H1 (cell line): ENCODE results near the gene ADRA2A.

Source experiments
- BRCA1 ChIP-seq: IDR thresholded peaks from 2 replicates; pipeline ENCODE4 v1.6.1; 2012; ENCODE audit warnings: low read depth, low read length, improper control_type of control experiment
- CEBPB ChIP-seq: IDR thresholded peaks from 2 replicates; pipeline ENCODE4 v1.6.1; 2012; ENCODE audit warnings: low read depth, low read length
- CTCF ChIP-seq, 3 experiments: IDR thresholded peaks; 1 replicate in 2 of 3; 2 replicates in 1 of 3; pipeline versions ENCODE4 v1.5.1 to v1.6.1; 2011; ENCODE audit warnings: low read length in 3 of 3, mild to moderate bottlenecking in 3 of 3, inconsistent platforms in 2 of 3, low read depth in 1 of 3, moderate library complexity in 1 of 3; ENCODE audit not compliant: insufficient read depth in 1 of 3; ENCODE audit errors: control extremely low read depth in 1 of 3
- JUND ChIP-seq: IDR thresholded peaks from 2 replicates; pipeline ENCODE4 v1.6.1; 2011; ENCODE audit warnings: mild to moderate bottlenecking, improper control_type of control experiment, low read length
- PHF8 ChIP-seq: fragments of 200-600 bp; sonication (generic); conservative IDR thresholded peaks from 2 replicates; pipeline ENCODE4 v1.7.1; 2012; ENCODE audit warnings: low read depth, mild to moderate bottlenecking, inconsistent platforms, low read length, moderate library complexity
- POLR2A ChIP-seq, 2 experiments: IDR thresholded peaks; 1 replicate in 1 of 2; 2 replicates in 1 of 2; pipeline ENCODE4 v1.6.1; 2011; ENCODE audit warnings: low read depth in 2 of 2, low read length in 2 of 2, mild to moderate bottlenecking in 2 of 2; ENCODE audit errors: control extremely low read depth in 1 of 2
- RFX5 ChIP-seq: IDR thresholded peaks from 2 replicates; pipeline ENCODE4 v1.6.1; 2011; ENCODE audit warnings: low read depth, low read length, improper control_type of control experiment, borderline replicate concordance
- SAP30 ChIP-seq: fragments of 300-600 bp; sonication (generic); IDR thresholded peaks from 2 replicates; pipeline ENCODE4 v1.7.1; 2012; ENCODE audit warnings: low read length, moderate library complexity, mild to moderate bottlenecking, inconsistent platforms; ENCODE audit not compliant: insufficient read depth, insufficient replicate concordance
- TBP ChIP-seq: IDR thresholded peaks from 2 replicates; pipeline ENCODE4 v1.6.1; 2011; ENCODE audit warnings: low read depth, low read length, improper control_type of control experiment
- TEAD4 ChIP-seq: IDR thresholded peaks from 2 replicates; pipeline ENCODE4 v1.6.1; 2012; ENCODE audit warnings: low read depth, low read length, inconsistent platforms, mixed read lengths

DNA sequence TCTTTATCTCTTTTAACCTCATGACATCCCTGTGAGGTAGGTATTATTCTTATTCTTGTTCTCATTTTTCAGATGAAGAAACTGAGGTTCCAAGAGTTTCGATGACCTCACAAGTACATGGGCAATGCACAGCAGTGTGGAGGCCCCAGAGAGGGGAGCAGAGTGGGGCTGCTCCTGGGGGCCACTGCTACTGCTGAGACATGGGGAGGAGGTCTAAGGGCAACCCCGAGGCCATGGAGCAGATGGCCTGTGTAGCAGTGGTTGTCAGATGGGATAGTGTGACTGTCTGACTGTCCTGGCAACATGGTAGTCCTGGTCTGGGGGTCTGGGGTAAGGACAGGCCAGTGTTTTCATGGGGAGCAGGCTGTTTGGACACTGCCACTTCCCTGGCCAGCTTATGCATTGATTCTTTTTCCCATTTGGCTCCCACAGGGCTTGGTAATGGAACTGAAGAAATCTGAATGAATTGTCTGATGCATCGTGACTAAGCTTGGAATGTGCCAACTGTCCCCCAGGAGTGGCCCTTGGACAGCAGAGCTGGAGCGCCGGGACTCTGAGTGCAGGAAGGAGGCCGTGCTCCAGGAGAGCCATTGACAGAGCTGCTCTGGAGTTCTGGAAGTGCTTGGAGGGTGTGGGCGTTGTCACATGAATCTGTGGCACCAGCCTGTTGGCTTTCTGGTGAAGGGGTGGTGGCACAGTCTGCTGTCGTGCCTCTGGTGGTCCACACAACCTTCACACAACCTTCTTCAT is 40.9 kb downstream of the ADRA2A start:
- TF ChIP-seq POLR2A (IDR thresholded peaks at IDR 0.05; ENCODE audit: control extremely low read depth in 1 of 2, low read depth in 2 of 2, low read length in 2 of 2) (no peak), TBP (no peak), JUND (no peak), CTCF (IDR thresholded peaks at IDR 0.05; ENCODE audit: control extremely low read depth in 1 of 3, insufficient read depth in 1 of 3, low read depth in 1 of 3, low read length in 3 of 3) (no peak), CEBPB (no peak), TEAD4 (no peak), RFX5 (no peak), BRCA1 (no peak), PHF8 (no peak), SAP30 (no peak)
